AML-193 (cell line): ENCODE results near the gene EPC2.

ENCODE experiments used
- DNase-seq, 2 experiments: peaks; one replicate each; lab custom pipeline; 2025; lab: John Stamatoyannopoulos, UW

Gene EPC2

DNA sequence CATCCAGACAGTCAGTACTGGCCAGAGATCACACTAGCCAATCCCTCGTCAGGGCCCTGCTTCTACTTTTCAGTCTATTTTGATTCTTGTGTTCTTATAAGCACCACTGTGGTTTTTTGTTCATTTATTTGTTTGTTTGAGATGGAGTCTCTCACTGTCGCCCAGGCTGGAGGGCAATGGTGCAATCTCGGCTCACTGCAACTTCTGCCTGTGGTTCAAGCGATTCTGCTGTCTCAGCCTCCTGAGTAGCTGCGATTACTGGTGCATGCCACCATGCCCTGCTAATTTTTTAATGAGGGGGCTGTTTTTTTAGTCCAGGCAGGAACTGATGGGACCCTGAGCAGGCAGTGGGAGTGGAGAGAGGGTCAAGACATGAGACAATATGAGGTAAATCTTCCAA is 165.5 kb downstream of the EPC2 start:
- no peak for DNase-seq

DNA sequence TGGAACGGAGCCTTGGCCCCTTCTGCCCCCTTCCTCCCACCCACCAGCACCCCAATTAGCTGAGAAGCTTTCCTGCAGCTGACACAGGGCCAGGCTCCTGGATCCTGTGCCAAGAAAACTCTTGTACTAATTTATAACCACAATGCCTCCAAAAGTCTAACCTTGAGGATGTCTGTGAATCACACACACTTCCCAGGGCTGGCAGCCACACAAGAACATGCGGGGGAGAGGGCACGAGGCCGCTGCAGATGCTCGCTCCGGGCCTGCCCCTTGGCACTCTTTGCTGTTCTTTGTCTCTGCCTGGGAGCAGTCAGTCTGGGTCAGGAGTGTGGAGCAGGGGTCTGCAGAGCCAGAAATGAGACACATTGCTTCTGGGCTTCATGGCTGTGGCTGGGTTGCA is 167.8 kb downstream of the EPC2 start:
- DNase-seq, result no peak

DNA sequence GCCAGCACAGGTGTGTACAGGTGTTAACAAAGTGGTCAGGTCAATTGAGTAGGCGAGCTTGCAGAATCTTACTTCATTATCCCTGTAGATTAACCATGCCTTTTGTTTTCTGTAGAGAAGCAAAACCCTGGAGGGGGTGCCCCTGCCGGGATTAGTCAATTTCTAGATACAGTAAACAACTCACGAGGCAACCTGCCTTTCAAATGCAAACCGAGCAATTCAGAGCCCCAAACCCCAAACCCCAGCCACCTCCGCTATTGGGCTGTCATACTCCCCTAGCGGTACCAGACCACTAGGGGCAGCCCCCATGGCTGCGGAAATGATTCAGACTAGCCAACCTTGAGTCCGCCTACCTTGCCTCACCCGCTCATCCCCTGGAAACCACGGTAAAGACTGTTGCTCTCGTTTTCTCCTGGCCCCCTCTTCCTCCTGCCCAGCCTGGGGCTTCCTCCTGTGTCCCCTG is 169.1 kb downstream of the EPC2 start:
- DNase-seq, result no peak

DNA sequence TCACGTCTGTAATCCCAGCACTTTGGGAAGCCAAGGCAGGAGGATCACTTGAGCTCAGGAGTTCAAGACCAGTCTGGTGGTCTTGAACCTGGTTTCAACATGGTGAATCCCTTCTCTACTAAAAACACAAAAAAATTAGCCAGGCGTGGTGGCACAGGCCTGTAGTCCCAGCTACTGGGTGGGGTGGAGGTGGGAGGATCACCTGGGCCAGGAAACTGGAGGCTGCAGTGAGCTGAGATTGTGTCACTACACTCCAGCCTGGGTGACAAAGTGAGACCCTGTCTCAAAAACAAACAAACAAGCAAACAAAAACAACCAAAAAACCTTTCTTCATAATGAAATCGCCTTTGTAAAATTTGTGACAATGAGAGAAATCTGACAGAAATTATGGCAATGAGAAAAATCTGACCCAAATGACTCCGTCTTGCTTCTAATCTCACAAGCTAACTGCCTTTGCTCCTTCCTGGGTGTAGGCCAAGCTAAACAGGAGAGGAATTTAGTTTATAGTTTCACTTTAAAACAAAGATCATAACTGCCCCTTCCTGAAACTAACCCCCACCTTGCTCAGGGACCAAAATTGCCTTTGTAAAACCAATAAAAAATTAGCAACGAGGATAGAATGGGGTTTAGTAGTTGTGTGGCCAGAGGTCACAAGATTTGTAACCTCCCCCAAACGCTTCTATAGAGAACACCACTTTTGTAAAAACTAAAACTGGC is 169.8 kb downstream of the EPC2 start:
- no peak for DNase-seq

DNA sequence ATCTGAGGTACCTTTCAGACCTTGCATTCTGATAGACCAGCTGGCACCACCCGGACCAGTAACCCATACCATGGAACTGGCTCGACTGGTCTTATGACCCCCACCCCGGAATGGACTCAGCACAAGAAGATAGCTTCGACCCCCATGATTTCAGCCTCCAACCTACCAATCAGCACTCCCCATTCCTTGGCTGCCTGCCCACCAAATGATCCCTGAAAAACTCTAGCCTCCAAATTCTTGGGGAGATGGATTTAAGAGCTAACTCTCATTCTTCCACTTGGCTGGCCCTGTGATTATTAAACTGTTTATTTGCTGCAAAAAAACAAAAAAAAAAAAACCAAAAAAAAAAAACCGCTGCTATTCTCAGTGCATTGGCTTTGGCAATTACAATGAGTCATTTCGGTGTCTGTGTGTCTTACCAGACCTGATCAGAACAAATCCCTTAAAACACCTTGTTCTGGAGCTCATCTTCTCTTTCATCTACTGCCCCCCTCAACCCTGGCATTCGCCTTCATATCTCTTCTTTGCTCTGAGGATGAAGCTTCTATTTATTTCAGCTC is 170.4 kb downstream of the EPC2 start:
- DNase-seq, result no peak

DNA sequence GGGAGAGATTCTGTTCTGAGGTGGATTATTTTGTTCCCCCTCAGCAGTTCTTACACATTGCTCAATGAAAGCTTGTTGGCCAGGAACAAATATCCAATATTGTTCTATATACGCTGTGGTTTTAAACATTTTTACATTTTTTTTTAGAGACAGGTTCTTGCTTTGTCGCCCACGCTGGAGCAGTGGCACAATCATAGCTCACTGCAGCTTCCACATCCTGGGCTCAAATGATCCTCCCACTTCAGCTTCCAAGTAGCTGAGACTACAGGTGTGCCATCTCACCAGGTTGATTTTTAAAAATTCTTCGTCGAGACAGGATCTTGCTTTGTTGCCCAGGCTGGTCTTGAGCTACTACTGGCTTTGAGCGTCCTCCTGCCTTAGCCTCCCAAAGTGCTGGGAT is 171.6 kb downstream of the EPC2 start:
- DNase-seq, result no peak

DNA sequence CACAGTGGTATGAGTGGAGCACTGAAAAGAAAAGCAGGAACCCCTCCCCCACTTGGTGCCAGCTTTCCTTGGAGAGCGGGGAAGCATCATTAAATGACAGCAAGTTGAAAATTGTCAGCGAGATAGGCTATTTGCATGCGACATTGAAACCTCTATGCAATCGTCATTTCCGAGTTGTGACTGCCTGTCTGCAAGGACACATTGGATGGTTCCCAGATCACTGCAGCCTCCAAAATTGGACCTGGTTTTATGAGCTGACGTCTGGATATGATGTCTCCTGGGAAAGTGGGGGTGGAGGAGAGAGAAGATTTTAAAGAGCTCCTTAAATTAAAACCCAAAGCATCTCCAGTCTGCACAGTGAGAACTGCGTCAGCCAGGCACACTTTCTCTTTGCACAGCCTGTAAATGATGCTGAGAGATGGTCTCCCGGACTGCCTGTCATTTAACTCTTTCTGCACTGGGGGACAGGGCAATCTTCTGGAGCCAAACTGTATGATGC is 172.7 kb downstream of the EPC2 start:
- DNase-seq, result no peak

DNA sequence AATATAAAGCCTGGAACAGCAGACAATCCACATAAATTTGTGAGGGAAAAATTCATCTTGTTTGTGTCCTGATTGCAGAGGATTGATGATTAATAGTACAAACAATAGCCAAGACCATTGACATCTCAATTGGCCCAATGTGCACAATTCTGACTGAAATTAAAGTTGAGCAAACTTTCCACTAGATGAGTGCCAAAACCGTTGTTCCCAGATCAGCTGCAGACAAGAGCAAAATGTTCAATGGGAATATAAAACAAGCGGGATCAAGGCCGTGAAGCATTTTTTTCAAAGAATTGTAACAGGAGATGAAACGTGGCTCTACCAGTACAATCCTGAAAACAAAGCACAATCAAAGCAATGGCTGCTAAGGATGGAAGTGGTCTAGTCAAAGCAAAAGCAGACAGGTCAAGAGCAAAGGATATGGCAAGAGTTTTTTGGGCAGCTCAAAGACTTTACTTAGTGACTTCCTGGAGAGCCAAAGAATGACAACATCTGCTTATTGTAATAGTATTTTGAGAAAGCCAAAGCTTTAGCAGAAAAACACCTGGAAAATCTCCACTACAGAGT is 174.6 kb downstream of the EPC2 start:
- DNase-seq, result no peak

DNA sequence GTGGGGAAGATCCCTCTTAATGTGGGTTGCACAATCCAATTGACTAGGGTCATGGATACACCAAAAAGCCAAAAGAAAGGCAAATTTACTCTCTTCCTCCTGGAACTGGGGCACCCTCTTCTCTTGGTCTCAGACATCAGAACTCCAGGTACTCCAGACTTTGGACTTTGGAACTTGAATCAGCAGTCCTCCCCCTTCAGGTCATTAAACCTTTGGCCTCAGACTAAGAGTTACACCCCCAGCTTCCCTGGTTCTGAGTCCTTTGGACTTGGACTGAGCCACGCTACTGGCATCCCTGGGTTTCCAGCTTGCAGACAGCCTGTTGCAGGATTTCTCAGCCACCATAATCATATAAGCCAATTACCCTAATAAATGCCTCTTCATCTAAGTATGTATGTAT is 179.6 kb downstream of the EPC2 start:
- no peak for DNase-seq

DNA sequence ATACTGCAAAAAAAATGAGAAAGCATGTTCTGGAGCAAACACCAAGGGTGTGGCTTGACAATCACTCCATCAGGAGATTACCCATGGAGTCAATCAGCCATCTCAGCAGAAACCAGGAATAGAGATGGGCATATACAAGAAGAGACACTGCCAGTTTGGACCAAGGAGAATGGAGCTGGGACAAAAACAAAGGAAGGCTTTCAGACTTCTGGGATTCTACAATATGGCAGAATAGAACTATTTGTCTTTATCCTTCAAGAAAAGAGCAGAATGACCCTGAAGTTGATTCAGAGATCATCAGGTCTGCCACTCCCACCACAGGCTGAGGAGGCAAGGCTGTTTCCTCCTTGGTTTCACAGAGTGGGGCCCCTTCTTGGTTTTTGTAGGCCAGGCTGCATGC is 182.2 kb downstream of the EPC2 start:
- DNase-seq, result no peak

DNA sequence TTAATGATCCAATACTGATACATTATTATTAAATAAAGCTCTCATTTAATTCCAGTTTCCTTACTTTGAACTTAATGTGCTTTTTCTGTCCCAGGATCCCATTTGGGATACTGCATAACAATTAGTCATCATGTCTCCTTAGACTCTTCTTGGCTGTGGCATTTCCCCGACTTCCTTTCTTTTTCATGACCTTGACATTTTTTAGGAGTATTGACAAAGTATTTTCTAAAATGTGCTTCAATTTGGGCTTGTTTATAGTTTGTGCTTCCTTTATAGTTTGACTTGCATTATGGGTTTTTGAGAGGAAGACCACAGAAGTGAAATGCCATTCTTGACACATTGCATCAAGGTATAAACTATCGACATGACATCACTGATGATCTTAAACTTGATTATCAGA is 184.4 kb downstream of the EPC2 start:
- DNase-seq, result no peak

DNA sequence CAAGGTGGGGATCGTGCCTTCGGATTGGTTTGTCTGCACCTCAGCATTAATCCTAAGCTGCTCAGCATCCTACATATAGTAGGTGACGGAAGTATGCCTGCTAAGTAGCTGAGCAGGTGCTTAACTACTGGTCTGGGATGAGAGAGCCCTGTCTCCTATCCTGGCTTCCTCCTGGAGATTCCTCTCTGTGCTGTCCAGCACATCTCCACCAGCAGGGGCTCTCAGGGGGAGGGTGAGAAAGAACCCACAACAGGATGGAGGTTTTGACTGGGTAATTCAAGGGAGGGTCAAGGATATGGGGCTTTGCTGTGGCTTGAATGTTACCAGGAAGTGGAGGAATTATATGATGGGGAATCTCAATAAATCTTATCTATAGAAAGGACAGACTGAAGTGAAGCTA is 185.1 kb downstream of the EPC2 start:
- no peak for DNase-seq

DNA sequence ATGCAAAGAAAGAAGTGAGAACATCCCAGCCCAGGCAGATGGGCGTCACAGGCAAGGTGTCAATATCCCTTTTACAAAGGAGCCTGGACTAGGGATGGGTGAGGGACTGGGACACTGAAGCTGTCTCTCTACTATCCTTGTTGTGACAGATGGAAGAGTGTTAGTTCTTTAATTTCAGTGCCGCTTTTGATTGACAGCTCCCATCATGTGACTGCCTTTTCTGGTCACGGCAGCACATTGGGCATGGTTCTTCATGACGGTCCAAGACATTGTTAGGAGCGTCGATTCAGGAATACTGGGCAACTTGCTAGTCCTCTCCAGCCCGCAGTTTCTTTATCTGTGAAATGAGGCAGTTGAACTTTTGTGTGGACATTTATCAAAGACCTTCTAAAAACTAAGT is 188.1 kb downstream of the EPC2 start:
- no peak for DNase-seq
